H9 (cell line): ENCODE measurements around the gene SH2D6. TPM values are rescaled to one million over a fixed set of nuclear protein-coding genes. Genes with fewer than 3 reads are reported as not detected.

ENCODE experiments used
- DNase-seq: peaks from one replicate; pipeline ENCODE4 v3.0.0-alpha.2; 2017
- H2AFZ ChIP-seq: one replicate; pipeline ENCODE4 v1.6.1; 2013; ENCODE audit warnings: mild to moderate bottlenecking, low read length, control low read depth, moderate library complexity
- H2AK5ac ChIP-seq: 2 replicates; pipeline ENCODE4 v1.6.1; 2013; ENCODE audit warnings: low read length, control low read depth, mixed read lengths; ENCODE audit not compliant: insufficient read length
- H2BK120ac ChIP-seq: one replicate; pipeline ENCODE4 v1.6.1; 2013; ENCODE audit warnings: low read depth, mild to moderate bottlenecking, low read length, control low read depth, inconsistent platforms; ENCODE audit not compliant: poor library complexity, severe bottlenecking
- H2BK12ac ChIP-seq: 2 replicates; pipeline ENCODE4 v1.6.1; 2013; ENCODE audit warnings: low read length, control low read depth, mixed read lengths, low read depth; ENCODE audit not compliant: insufficient read length
- H2BK15ac ChIP-seq: 2 replicates; pipeline ENCODE4 v1.6.1; 2013; ENCODE audit warnings: low read depth, low read length, control low read depth
- H2BK20ac ChIP-seq: one replicate; pipeline ENCODE4 v1.6.1; 2013; ENCODE audit warnings: low read depth, mild to moderate bottlenecking, low read length, control low read depth, inconsistent platforms; ENCODE audit not compliant: poor library complexity, severe bottlenecking
- H2BK5ac ChIP-seq: 2 replicates; pipeline ENCODE4 v1.6.1; 2013; ENCODE audit warnings: low read length, control low read depth, mixed read lengths; ENCODE audit not compliant: insufficient read length
- H3K14ac ChIP-seq: 2 replicates; pipeline ENCODE4 v1.6.1; 2013; ENCODE audit warnings: low read length, control low read depth; ENCODE audit not compliant: insufficient read depth
- H3K18ac ChIP-seq: 2 replicates; pipeline ENCODE4 v1.6.1; 2013; ENCODE audit warnings: low read depth, mild to moderate bottlenecking, mixed read lengths, low read length, control low read depth; ENCODE audit not compliant: insufficient read length
- H3K23ac ChIP-seq: 2 replicates; pipeline ENCODE4 v1.6.1; 2013; ENCODE audit warnings: low read length, control low read depth, mixed read lengths, low read depth; ENCODE audit not compliant: insufficient read length
- H3K23me2 ChIP-seq: 2 replicates; pipeline ENCODE4 v1.6.1; 2013; ENCODE audit warnings: low read depth, mild to moderate bottlenecking, mixed read lengths, low read length, control low read depth; ENCODE audit not compliant: insufficient read length, poor library complexity, severe bottlenecking
- H3K27ac ChIP-seq: 2 replicates; pipeline ENCODE4 v1.5.1; 2013; ENCODE audit warnings: low read length, control low read depth, mixed read lengths, low read depth; ENCODE audit not compliant: insufficient read length
- H3K27me3 ChIP-seq: 2 replicates; pipeline ENCODE4 v1.6.1; 2013; ENCODE audit warnings: low read length, control low read depth, inconsistent platforms; ENCODE audit not compliant: insufficient read depth
- H3K4ac ChIP-seq: 2 replicates; pipeline ENCODE4 v1.6.1; 2013; ENCODE audit warnings: low read depth, mild to moderate bottlenecking, control low read depth, inconsistent platforms, low read length, moderate library complexity
- H3K4me1 ChIP-seq: 2 replicates; pipeline ENCODE4 v1.6.1; 2013; ENCODE audit warnings: low read length, control low read depth, inconsistent platforms; ENCODE audit not compliant: insufficient read depth
- H3K4me2 ChIP-seq: 2 replicates; pipeline ENCODE4 v1.6.1; 2013; ENCODE audit warnings: low read length, control low read depth, mixed read lengths; ENCODE audit not compliant: insufficient read length, insufficient read depth
- H3K56ac ChIP-seq: 2 replicates; pipeline ENCODE4 v1.6.1; 2013; ENCODE audit warnings: low read depth, mild to moderate bottlenecking, mixed read lengths, low read length, control low read depth; ENCODE audit not compliant: insufficient read length
- H3K79me1 ChIP-seq: 2 replicates; pipeline ENCODE4 v1.6.1; 2013; ENCODE audit warnings: low read depth, mild to moderate bottlenecking, moderate library complexity, low read length, control low read depth, inconsistent platforms; ENCODE audit not compliant: insufficient read depth, poor library complexity, severe bottlenecking
- H3K79me2 ChIP-seq: 2 replicates; pipeline ENCODE4 v1.6.1; 2013; ENCODE audit warnings: low read length, control low read depth, inconsistent platforms; ENCODE audit not compliant: insufficient read depth
- H3K9ac ChIP-seq: 2 replicates; pipeline ENCODE4 v1.6.1; 2013; ENCODE audit warnings: low read length, control low read depth, mixed read lengths; ENCODE audit not compliant: insufficient read length; ENCODE audit errors: extremely low read depth
- H3K9me3 ChIP-seq: one replicate; pipeline ENCODE4 v1.6.1; 2013; ENCODE audit warnings: low read depth, low read length, inconsistent platforms; ENCODE audit not compliant: control insufficient read depth
- H3T11ph ChIP-seq: one replicate; pipeline ENCODE4 v1.6.1; 2013; ENCODE audit warnings: mild to moderate bottlenecking, low read length, control low read depth, inconsistent platforms
- H4K20me1 ChIP-seq: one replicate; pipeline ENCODE4 v1.6.1; 2013; ENCODE audit not compliant: control insufficient read depth, insufficient read length, insufficient read depth
- H4K5ac ChIP-seq: 2 replicates; pipeline ENCODE4 v1.6.1; 2013; ENCODE audit warnings: low read depth, mild to moderate bottlenecking, mixed read lengths, low read length, control low read depth; ENCODE audit not compliant: insufficient read length
- H4K8ac ChIP-seq: replicated peaks from 2 replicates; pipeline ENCODE4 v1.6.1; 2013; ENCODE audit warnings: low read length, control low read depth, mixed read lengths, low read depth; ENCODE audit not compliant: insufficient read length
- H4K91ac ChIP-seq: 2 replicates; pipeline ENCODE4 v1.6.1; 2013; ENCODE audit warnings: low read depth, mild to moderate bottlenecking, moderate library complexity, mixed read lengths, low read length, control low read depth; ENCODE audit not compliant: insufficient read length
- H3K27ac Mint-ChIP-seq, 3 experiments: 2 replicates in 2 of 3; 3 replicates in 1 of 3; pipeline ENCODE4 v1.8.0; 2020 to 2021; ENCODE audit warnings: mixed read lengths in 3 of 3, mild to moderate bottlenecking in 1 of 3, moderate library complexity in 1 of 3
- H3K27me3 Mint-ChIP-seq: 2 replicates; pipeline ENCODE4 v1.8.0; 2021; ENCODE audit warnings: low read depth, mild to moderate bottlenecking, moderate library complexity, mixed read lengths
- H3K36me3 Mint-ChIP-seq, 3 experiments: 2 replicates in 2 of 3; 3 replicates in 1 of 3; pipeline ENCODE4 v1.8.0; 2020 to 2021; ENCODE audit warnings: low read depth in 3 of 3, mixed read lengths in 3 of 3; ENCODE audit not compliant: insufficient read depth in 1 of 3
- H3K4me1 Mint-ChIP-seq, 2 experiments: 2 replicates each; pipeline ENCODE4 v1.8.0; 2020; ENCODE audit warnings: mixed read lengths in 2 of 2
- H3K4me3 Mint-ChIP-seq, 2 experiments: 2 replicates in 1 of 2; 3 replicates in 1 of 2; pipeline ENCODE4 v1.8.0; 2020 to 2021; ENCODE audit warnings: mild to moderate bottlenecking in 2 of 2, mixed read lengths in 2 of 2, moderate library complexity in 1 of 2
- H3K9me3 Mint-ChIP-seq, 2 experiments: 2 replicates in 1 of 2; 3 replicates in 1 of 2; pipeline ENCODE4 v1.8.0; 2020; ENCODE audit warnings: mild to moderate bottlenecking in 2 of 2, mixed read lengths in 2 of 2, moderate library complexity in 1 of 2
- WGBS: extraction: QIAGEN DNeasy Blood & Tissue Kit; methylation state at CpG from one replicate; pipeline ENCODE4 v1.1.7; 2013; ENCODE audit warnings: missing lambda C conversion rate, low lambda C conversion rate, mixed read lengths; ENCODE audit not compliant: insufficient read length; ENCODE audit errors: extremely low coverage; 5-methylcytosine and 5-hydroxymethylcytosine counted together
- total RNA-seq: library from RNA; stranded (reverse); gene quantifications from 2 replicates; pipeline ENCODE4 v1.2.1, GENCODE V29; 2021
- TF ChIP-seq, protein P1 (sequence below): fragments of 200-600 bp; sonication (generic); conservative IDR thresholded peaks from 3 replicates; pipeline ENCODE4 v1.8.0; 2021; ENCODE audit warnings: antibody characterized with exemption, mild to moderate bottlenecking

SH2D6 gene
- total RNA-seq, 1 experiment from 2014 or later = 0.61 TPM

DNA sequence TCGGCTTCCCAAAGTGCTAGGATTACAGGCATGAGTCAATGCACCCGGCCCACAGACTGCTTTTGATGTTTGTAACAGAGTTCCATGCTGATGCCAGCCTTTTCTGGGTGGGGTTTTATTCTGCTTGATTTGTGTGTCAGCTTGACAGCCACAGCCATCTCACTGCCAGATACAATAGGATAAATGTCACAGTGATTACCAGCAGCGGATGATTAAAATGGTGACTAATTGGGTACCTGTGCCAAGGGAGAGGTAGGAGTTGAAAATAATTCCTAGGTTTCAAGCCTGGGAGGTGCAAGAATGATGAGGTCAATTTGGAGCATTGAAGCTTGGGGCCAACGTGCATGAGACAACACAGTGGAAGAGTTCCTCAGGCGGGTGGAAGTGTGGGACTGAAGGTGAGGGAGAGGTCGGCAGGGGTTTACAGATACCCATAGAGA lies 39.4 kb downstream of the SH2D6 start:
- Histone ChIP-seq H3K79me2 (no peaks in the 10 kb centered on the region), H4K20me1 (no peaks in the 10 kb centered on the region), H3K27ac (peak overlapping the region; percentile 86), H3K79me1 (no peaks in the 10 kb centered on the region), H4K91ac (peak overlapping the region; percentile 37), H2AK5ac (no peak overlapping the region), H3K23ac (no peak overlapping the region), H2BK15ac (no peak overlapping the region), H3K14ac (no peak overlapping the region), H2BK5ac (no peak overlapping the region), H3K27me3 (no peaks in the 10 kb centered on the region), H3K9me3 (no peaks in the 10 kb centered on the region), H3T11ph (no peak overlapping the region), H3K56ac (no peak overlapping the region), H3K23me2 (no peaks in the 10 kb centered on the region), H3K4ac (no peak overlapping the region), H4K8ac (no peak overlapping the region), H3K4me1 (peaks cover 16% of the 10 kb centered on the region; the same call in 1 of the 2 replicates), H2BK12ac (peak overlapping the region; percentile 89), H4K5ac (no peak overlapping the region), H2BK20ac (no peak overlapping the region), H3K4me2 (peak overlapping the region; percentile 53), H2BK120ac (no peak overlapping the region), H3K9ac (no peak overlapping the region), H2AFZ (no peak overlapping the region), H3K18ac (peak overlapping the region; percentile 27)
- Mint-ChIP-seq H3K4me1 (peaks cover 45 to 51% of the 10 kb centered on the region in 2 experiments), H3K27ac (peak overlapping the region; percentile 3 to 26 (median 20); a peak in 6 of 7 replicates), H3K36me3 (peaks cover 0 to 4% (median 4%) of the 10 kb centered on the region in 3 experiments; a peak in 3 of 7 replicates), H3K9me3 (peaks cover 0 to 2% of the 10 kb centered on the region in 2 experiments; a peak in 1 of 5 replicates), H3K27me3 (peaks cover 11% of the 10 kb centered on the region), H3K4me3 (peak overlapping the region in 1 of 2 experiments; percentile 27; a peak in 3 of 5 replicates)
- TF ChIP-seq, protein P1, sequence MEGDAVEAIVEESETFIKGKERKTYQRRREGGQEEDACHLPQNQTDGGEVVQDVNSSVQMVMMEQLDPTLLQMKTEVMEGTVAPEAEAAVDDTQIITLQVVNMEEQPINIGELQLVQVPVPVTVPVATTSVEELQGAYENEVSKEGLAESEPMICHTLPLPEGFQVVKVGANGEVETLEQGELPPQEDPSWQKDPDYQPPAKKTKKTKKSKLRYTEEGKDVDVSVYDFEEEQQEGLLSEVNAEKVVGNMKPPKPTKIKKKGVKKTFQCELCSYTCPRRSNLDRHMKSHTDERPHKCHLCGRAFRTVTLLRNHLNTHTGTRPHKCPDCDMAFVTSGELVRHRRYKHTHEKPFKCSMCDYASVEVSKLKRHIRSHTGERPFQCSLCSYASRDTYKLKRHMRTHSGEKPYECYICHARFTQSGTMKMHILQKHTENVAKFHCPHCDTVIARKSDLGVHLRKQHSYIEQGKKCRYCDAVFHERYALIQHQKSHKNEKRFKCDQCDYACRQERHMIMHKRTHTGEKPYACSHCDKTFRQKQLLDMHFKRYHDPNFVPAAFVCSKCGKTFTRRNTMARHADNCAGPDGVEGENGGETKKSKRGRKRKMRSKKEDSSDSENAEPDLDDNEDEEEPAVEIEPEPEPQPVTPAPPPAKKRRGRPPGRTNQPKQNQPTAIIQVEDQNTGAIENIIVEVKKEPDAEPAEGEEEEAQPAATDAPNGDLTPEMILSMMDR = no peak
- DNase-seq = no peak
- no CpG with 5 or more reads among the region's 6 CpGs for WGBS
